Activated CD8-positive, alpha-beta memory T cell treated with anti-CD3 and anti-CD28 coated beads, Interleukin-2, amount 50 U/mL, for 24 hours (primary cell): ENCODE data around the gene WDR48.

ENCODE experiments used
- DNase-seq: peaks from one replicate; pipeline ENCODE4 v3.0.0-alpha.2; 2020; ENCODE audit errors: extremely low read depth

Gene WDR48

GRCh38 chr3:39124876-39125840 is 73.3 kb downstream of the WDR48 start:
- DNase-seq, result no peak

DNA sequence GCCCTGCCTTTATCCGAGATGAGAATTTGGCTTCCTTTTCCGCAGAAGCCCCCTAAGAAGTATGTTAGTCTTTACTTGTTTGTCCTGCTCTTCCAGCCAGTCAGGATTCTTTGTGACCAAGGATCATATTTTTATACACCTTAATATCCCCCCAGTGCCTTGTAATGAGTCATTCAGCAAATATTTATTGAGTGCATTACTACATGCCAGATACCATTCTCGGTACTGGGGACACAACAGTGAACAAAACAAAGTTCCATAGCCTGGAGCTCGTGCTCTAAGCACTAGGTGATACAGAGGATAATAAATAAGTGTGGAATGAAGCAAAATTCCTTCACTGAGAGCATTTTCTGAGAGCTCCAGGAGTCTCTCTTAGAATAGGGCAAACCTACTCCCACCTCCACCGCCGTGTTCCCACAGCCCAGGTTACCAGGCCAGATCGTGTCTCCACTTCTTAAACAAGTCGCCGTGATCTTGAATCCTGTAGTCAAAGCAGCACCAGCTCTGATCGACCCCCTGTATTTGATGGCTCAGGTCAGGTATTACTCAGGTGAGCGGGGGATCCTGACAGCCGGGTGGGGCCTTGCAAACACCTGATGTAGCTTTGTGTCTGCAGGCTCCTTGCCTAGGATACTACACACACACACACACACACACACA is 74.2 kb downstream of the WDR48 start:
- DNase-seq, result no peak

- DNase-seq, result no peak
These were observed 74.8 kb downstream of the WDR48 start for GRCh38 chr3:39126532-39127071.

- DNase-seq, result no peak
These were observed 75.6 kb downstream of the WDR48 start for GRCh38 chr3:39127269-39127907.

DNA sequence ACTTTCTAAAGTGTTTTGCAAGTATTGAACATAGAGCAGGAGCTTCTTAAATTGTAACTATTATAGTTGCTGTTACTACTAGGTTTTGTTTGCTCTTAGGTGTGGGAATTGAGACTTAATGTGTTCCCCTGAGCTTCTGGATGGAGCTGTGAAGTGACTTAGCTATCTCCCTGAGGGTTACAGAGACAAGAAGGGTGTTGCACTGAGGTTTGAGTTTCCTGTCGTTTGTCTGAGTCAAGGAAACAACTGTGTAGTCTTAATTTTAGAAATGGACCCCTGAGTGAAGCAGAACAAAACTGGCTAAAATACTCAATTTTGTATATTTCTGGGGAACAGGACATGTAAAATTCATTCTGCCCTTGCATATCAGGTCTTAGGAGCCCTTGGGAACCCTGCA is 76.1 kb downstream of the WDR48 start:
- no peak for DNase-seq

GRCh38 chr3:39128951-39129350 is 77.1 kb downstream of the WDR48 start:
- DNase-seq, result no peak

GRCh38 chr3:39130026-39130425 is 78.2 kb downstream of the WDR48 start:
- DNase-seq, result no peak

GRCh38 chr3:39130693-39131265 is 79.0 kb downstream of the WDR48 start:
- DNase-seq, result no peak

DNA sequence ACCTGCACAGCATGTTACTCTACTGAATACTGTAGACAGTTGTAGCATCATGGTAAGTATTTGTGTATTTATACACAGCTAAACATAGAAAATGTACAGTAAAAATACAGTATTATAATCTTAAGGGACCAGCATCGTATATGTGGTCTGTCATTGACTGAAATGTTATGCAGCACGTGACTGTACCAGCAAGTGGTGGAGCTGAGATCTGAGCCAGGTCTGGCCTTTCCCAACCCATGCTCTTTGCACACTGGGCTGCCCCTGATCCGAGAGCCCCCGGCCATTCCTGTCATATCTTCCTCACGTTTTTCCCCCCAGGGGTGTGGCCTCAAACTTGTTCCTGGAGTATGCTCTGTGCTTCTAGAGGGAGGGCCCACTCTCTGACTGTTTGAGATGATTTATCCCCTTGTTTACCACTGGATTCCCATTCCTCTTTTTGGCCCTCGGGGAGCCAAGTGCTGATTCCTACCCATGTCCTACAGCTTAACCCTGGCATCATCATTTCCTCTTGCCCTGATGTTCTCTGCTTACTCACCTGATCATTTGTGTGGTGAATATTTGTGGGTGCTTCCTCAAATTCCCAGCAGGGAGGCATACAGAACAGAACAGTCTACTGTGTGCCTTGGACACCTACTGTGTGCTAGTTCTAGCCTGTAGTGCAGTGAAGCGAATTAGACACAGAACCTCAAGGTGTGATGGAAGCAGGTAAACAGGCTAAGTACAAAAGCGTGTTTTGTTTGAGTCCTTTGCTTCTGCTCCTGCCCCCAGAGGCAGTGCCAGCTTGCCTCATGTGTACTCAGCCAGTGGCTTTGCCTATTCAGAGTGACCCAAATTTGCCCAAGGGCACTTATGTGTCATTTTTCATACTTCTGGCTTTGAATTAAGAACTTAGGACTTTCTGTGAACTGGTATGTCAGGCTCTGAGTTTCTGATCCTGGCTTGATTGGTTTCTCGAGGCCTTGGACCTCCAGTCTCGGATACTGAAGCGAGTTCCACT is 80.6 kb downstream of the WDR48 start:
- DNase-seq, result no peak

GRCh38 chr3:39133093-39133490 is 81.3 kb downstream of the WDR48 start:
- DNase-seq, result no peak

DNA sequence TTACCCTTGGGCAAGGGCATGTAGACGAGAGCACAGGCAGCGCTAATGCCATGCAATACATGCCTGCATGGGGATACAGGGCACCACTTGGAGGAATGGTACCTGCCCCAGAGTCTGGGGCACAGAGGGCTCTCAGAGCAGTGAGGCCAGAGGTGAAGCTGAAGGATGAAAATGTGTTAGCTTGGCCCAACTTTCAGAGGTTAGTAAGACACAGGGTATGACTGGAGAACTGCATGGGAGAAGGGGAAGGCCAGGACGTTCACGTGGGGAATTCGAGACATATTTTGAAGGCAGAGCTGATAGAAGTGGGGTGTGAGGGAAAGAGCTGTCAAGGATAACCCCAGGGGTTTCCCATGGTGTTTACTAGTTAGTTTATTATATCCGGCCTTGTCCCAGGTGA is 82.0 kb downstream of the WDR48 start:
- DNase-seq, result no peak

GRCh38 chr3:39134305-39134704 is 82.5 kb downstream of the WDR48 start:
- DNase-seq, result no peak

DNA sequence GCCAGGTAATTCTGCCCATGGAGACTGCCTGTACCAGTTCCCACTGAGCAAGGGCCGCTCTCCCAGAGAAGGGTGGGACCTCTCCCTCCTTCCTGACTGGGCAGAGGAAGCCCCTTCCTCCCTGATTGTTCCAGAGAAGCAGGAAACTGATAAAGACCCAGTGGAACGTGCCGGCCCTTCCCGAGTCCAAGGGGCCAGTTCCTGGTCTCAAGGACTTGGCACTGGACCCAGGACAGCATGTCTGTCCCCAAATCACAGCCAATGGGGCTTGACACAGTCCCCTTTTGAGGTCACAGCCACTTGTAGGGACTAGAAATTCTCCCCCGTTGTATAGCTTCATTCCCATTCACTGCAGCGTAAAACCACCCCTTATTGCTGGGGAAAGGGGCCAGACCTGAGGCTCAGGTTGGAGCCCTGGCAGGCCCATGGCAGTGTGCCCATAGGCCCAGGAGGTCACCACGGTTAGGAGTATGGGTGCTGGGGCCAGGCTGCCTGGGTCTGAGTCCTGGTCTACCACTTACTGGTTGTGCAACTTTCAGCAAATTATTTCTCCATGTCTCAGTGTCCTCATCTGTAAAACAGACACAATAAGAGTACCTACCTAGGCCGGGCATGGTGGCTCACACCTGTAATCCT is 83.5 kb downstream of the WDR48 start:
- DNase-seq, result no peak

GRCh38 chr3:39136533-39137434 is 85.0 kb downstream of the WDR48 start:
- no peak for DNase-seq

DNA sequence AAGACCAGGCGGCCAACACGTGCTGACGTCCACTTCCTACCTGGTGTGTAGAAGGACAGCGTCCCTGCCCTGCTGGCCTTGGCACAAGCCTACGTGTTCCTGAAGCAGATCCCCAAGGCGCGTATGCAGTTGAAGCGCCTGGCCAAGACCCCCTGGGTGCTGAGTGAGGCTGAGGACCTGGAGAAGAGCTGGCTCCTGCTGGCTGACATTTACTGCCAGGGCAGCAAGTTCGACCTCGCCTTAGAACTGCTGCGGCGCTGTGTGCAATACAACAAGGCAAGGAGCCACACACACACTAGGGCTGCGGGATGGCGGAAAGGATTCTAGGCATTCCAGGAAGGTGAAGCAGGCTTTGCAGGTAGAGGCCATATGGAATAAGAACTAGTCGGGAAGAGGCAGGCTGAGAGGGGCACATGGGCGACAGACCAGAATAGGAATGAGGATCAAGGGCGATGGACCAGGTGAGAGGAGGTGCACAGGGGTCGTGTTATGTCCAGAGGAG is 85.7 kb downstream of the WDR48 start:
- no peak for DNase-seq

DNA sequence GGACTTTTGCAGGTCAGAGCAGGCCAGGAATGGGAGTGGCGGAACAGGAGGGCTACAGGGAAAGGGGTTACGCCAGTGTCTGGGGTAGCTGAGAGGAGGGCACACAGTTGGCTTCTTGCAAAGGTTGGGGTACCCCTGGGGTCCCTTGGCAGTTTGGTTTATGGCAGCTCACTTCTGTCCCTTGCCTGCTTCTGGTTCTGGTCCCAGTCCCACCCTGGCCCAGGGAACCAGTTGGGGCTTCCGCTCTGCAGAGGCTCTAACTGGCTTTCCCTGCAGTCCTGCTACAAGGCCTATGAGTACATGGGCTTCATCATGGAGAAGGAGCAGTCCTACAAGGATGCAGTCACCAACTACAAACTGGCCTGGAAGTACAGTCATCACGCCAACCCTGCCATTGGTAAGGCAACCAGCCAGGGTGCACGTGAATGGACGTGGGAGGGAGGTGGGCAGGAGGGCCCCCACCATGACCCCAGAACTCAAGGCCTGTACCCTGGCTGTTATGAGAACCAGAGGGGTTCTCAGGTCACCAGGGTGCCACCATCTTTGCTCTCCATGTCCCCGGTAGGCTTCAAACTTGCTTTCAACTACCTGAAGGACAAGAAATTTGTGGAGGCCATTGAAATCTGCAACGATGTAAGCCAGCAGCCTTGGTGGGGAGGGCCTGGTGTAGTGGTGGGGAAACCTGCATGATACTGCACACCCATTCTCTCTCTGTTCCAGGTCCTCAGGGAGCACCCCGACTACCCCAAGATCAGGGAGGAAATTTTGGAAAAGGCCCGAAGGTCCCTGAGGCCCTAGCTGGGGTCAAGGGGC is 86.4 kb downstream of the WDR48 start:
- DNase-seq, result no peak

GRCh38 chr3:39138804-39139415 is 87.1 kb downstream of the WDR48 start:
- no peak for DNase-seq

DNA sequence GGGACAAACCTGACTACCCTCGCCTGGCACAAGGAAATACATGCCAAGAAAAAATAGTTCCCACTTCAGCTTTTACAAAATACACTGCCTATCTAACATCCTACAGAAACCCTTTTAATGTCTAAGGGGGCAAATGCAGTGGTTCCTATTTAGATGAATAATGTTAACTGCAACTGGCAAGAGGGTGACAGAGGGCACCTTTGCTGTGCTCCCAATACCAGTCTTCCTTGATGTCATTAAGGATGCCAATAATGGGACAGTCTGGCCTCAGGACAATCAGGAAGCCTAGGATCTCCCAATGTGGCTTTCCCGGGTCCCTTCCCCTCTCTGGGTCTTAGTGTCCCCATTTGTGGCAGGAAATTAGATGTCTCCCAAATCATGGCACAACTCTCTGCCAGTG is 87.6 kb downstream of the WDR48 start:
- no peak for DNase-seq
